ENCODE measurements around the gene SYT2. TPM values are rescaled to one million over a fixed set of nuclear protein-coding genes. Genes with fewer than 3 reads are reported as not detected.
"Not testable (repeated sequence)": the region's sequence is repeated elsewhere in the genome, so short reads cannot be mapped to it uniquely, and the experiment has no call there.

Gene SYT2
- total and polyA plus RNA-seq, 3 donors from 2014 or later, result 2.0 to 7.2 (median 2.1) TPM

GRCh38 chr1:202553560-202554038 lies 156.7 kb downstream of the SYT2 start:
- WGBS, 2 donors, result 22 to 39% methylated on average over 3 of the region's 3 CpGs
- TF ChIP-seq POLR2A (IDR thresholded peaks at IDR 0.05), result no peak
- TF ChIP-seq CTCF (IDR thresholded peaks at IDR 0.05), result no peak
- H3K4me3 ChIP-seq, result no peak overlapping the region
- intact Hi-C loops (cut with DNase I; ENCODE audit: low total_unique reads), result no loop called here
- peaks cover 37% of the 10 kb centered on the region for H3K4me1 ChIP-seq
- peak; percentile 79 for DNase-seq
- no peaks in the 10 kb centered on the region for H3K36me3 ChIP-seq (ENCODE audit: low read depth, missing control alignments)
- peak overlapping the region; percentile 72 to 80 for H3K27ac ChIP-seq
- no peaks in the 10 kb centered on the region for H3K9me3 ChIP-seq
- no peaks in the 10 kb centered on the region for H3K27me3 ChIP-seq

GRCh38 chr1:202553078-202553477 lies 157.2 kb downstream of the SYT2 start:
- H3K36me3 ChIP-seq (ENCODE audit: low read depth, missing control alignments); H3K9me3 ChIP-seq; DNase-seq; intact Hi-C loops (cut with DNase I; ENCODE audit: low total_unique reads); H3K4me3 ChIP-seq; H3K27me3 ChIP-seq: not testable (repeated sequence)
- H3K27ac ChIP-seq, result peak overlapping the region; percentile 72 to 80
- peaks cover 37% of the 10 kb centered on the region for H3K4me1 ChIP-seq
- 55 to 60% methylated on average over 1 of the region's 1 CpG for WGBS, 2 donors

GRCh38 chr1:202552615-202553014 lies 157.6 kb downstream of the SYT2 start:
- H3K27me3 ChIP-seq; intact Hi-C loops (cut with DNase I; ENCODE audit: low total_unique reads); H3K9me3 ChIP-seq; H3K36me3 ChIP-seq (ENCODE audit: low read depth, missing control alignments); DNase-seq; H3K4me3 ChIP-seq: not testable (repeated sequence)
- Histone ChIP-seq H3K27ac (peak overlapping the region; percentile 72 to 80), H3K4me1 (peaks cover 37% of the 10 kb centered on the region)

GRCh38 chr1:202551683-202552082 lies 158.6 kb downstream of the SYT2 start:
- no peak for TF ChIP-seq CTCF (IDR thresholded peaks at IDR 0.05)
- TF ChIP-seq POLR2A (IDR thresholded peaks at IDR 0.05), result no peak
- peak; percentile 34 for DNase-seq
- 59 to 61% methylated on average over 3 of the region's 3 CpGs for WGBS, 2 donors

GRCh38 chr1:202550088-202550487 lies 160.2 kb downstream of the SYT2 start:
- H3K4me3 ChIP-seq; intact Hi-C loops (cut with DNase I; ENCODE audit: low total_unique reads); DNase-seq; H3K9me3 ChIP-seq; H3K27ac ChIP-seq; H3K27me3 ChIP-seq; H3K36me3 ChIP-seq (ENCODE audit: low read depth, missing control alignments): not testable (repeated sequence)
- peaks cover 33% of the 10 kb centered on the region for H3K4me1 ChIP-seq
- WGBS, 2 donors, result 71 to 81% methylated on average over 1 of the region's 1 CpG

More at GRCh38 chr1:202551683-202552082, 158.6 kb downstream of the SYT2 start:
- intact Hi-C loops (cut with DNase I; ENCODE audit: low total_unique reads), result no loop called here
- H3K27me3 ChIP-seq, result no peaks in the 10 kb centered on the region
- H3K27ac ChIP-seq, result peak overlapping the region in 1 of 2 donors; percentile 80
- H3K9me3 ChIP-seq, result no peaks in the 10 kb centered on the region
- H3K4me3 ChIP-seq, result no peak overlapping the region
- H3K36me3 ChIP-seq (ENCODE audit: low read depth, missing control alignments), result no peaks in the 10 kb centered on the region
- peaks cover 37% of the 10 kb centered on the region for H3K4me1 ChIP-seq

- DNase-seq, result no peak
- Histone ChIP-seq H3K9me3 (no peaks in the 10 kb centered on the region), H3K27ac (no peak overlapping the region), H3K27me3 (no peaks in the 10 kb centered on the region), H3K36me3 (ENCODE audit: low read depth, missing control alignments) (no peaks in the 10 kb centered on the region), H3K4me3 (no peak overlapping the region), H3K4me1 (peaks cover 12% of the 10 kb centered on the region)
- TF ChIP-seq CTCF (IDR thresholded peaks at IDR 0.05), result no peak
- no peak for TF ChIP-seq POLR2A (IDR thresholded peaks at IDR 0.05)
- intact Hi-C loops (cut with DNase I; ENCODE audit: low total_unique reads), result no loop called here
Measured at GRCh38 chr1:202547215-202547614, 163.0 kb downstream of the SYT2 start.

- H3K27me3 ChIP-seq; H3K4me3 ChIP-seq; H3K4me1 ChIP-seq; DNase-seq; H3K36me3 ChIP-seq (ENCODE audit: low read depth, missing control alignments); H3K9me3 ChIP-seq; intact Hi-C loops (cut with DNase I; ENCODE audit: low total_unique reads); H3K27ac ChIP-seq: not testable (repeated sequence)
- 70% methylated on average over 3 of the region's 3 CpGs for WGBS, 2 donors
Measured at GRCh38 chr1:202546796-202547195, 163.5 kb downstream of the SYT2 start.

- DNase-seq; H3K4me1 ChIP-seq; intact Hi-C loops (cut with DNase I; ENCODE audit: low total_unique reads); H3K27me3 ChIP-seq; H3K9me3 ChIP-seq; H3K36me3 ChIP-seq (ENCODE audit: low read depth, missing control alignments); H3K4me3 ChIP-seq: not testable (repeated sequence)
- peak overlapping the region in 1 of 2 donors; percentile 37 for H3K27ac ChIP-seq
- 75 to 84% methylated on average over 3 of the region's 3 CpGs for WGBS, 2 donors
Measured at GRCh38 chr1:202546377-202546776, 163.9 kb downstream of the SYT2 start.

- H3K36me3 ChIP-seq (ENCODE audit: low read depth, missing control alignments); intact Hi-C loops (cut with DNase I; ENCODE audit: low total_unique reads); DNase-seq; H3K27me3 ChIP-seq; H3K9me3 ChIP-seq; H3K4me1 ChIP-seq; H3K4me3 ChIP-seq; H3K27ac ChIP-seq: not testable (repeated sequence)
- 51 to 59% methylated on average over 3 of the region's 3 CpGs for WGBS, 2 donors
Measured at GRCh38 chr1:202545647-202546303, 164.5 kb downstream of the SYT2 start.
